H1 (cell line): Measurements from ENCODE around the gene INPP4A. TPM values are rescaled to one million over a fixed set of nuclear protein-coding genes. Genes with fewer than 3 reads are reported as not detected.

Source experiments
- BCL11A ChIP-seq, 2 experiments: IDR thresholded peaks; one replicate each; pipeline ENCODE4 v1.6.1; 2011; ENCODE audit warnings: low read depth in 2 of 2, low read length in 2 of 2, mild to moderate bottlenecking in 2 of 2
- GTF2F1 ChIP-seq: IDR thresholded peaks from 2 replicates; pipeline ENCODE4 v1.6.1; 2012; ENCODE audit warnings: low read depth, low read length, improper control_type of control experiment, borderline replicate concordance
- JUN ChIP-seq: IDR thresholded peaks from 2 replicates; pipeline ENCODE4 v1.6.1; 2011; ENCODE audit warnings: low read depth, mild to moderate bottlenecking, improper control_type of control experiment, low read length
- RFX5 ChIP-seq: IDR thresholded peaks from 2 replicates; pipeline ENCODE4 v1.6.1; 2011; ENCODE audit warnings: low read depth, low read length, improper control_type of control experiment, borderline replicate concordance
- RNF2 ChIP-seq: fragments of 200-900, 300-1000 bp; sonication (generic); IDR thresholded peaks from 2 replicates; pipeline ENCODE4 v1.7.1; 2016; ENCODE audit warnings: borderline replicate concordance, low read depth, mild to moderate bottlenecking, antibody characterized with exemption, low read length; ENCODE audit not compliant: poor library complexity, severe bottlenecking; ENCODE audit errors: missing control alignments
- RXRA ChIP-seq: IDR thresholded peaks from 2 replicates; pipeline ENCODE4 v1.6.1; 2011; ENCODE audit warnings: low read depth, mild to moderate bottlenecking, low read length, moderate library complexity; ENCODE audit not compliant: insufficient read depth
- SAP30 ChIP-seq: fragments of 300-600 bp; sonication (generic); IDR thresholded peaks from 2 replicates; pipeline ENCODE4 v1.7.1; 2012; ENCODE audit warnings: low read length, moderate library complexity, mild to moderate bottlenecking, inconsistent platforms; ENCODE audit not compliant: insufficient read depth, insufficient replicate concordance
- SRF ChIP-seq: IDR thresholded peaks from 2 replicates; pipeline ENCODE4 v1.6.1; 2011; ENCODE audit warnings: mild to moderate bottlenecking, low read depth, low read length, moderate library complexity
- polyA plus RNA-seq, 7 experiments: library from polyadenylated mRNA; depleted of rRNA in 3 of 7; stranded (reverse) in 5 of 7; unstranded in 2 of 7; fragments of >200 nt in 5 of 7; fragments of 200-250 nt in 2 of 7; gene quantifications; 1 replicate in 5 of 7; 2 replicates in 1 of 7; 4 replicates in 1 of 7; pipeline versions ENCODE4 v1.2.1 to v1.2.3, GENCODE V29; 2011 to 2013; ENCODE audit warnings: missing spikeins in 2 of 7, mixed read lengths in 2 of 7
- total RNA-seq: library from RNA; stranded (reverse); fragmentation: NEBNext Ultra II Directional; extraction: Animal tissue kit (Norgen Biotek cat#: 25700); gene quantifications from 2 replicates; pipeline ENCODE4 v1.2.1, GENCODE V29; 2021
- TF ChIP-seq, protein P1 (sequence below): fragments of 300-600 bp; sonication (generic); IDR thresholded peaks from 2 replicates; pipeline ENCODE4 v1.7.1; 2012; ENCODE audit warnings: low read length, moderate library complexity, mild to moderate bottlenecking, inconsistent platforms; ENCODE audit not compliant: insufficient replicate concordance

Gene INPP4A
- total and polyA plus RNA-seq, 2 of the 8 experiments (the other 6 are each of a cell fraction or from before 2014, with no cell fraction given), result 25.6 to 34.3 TPM

DNA sequence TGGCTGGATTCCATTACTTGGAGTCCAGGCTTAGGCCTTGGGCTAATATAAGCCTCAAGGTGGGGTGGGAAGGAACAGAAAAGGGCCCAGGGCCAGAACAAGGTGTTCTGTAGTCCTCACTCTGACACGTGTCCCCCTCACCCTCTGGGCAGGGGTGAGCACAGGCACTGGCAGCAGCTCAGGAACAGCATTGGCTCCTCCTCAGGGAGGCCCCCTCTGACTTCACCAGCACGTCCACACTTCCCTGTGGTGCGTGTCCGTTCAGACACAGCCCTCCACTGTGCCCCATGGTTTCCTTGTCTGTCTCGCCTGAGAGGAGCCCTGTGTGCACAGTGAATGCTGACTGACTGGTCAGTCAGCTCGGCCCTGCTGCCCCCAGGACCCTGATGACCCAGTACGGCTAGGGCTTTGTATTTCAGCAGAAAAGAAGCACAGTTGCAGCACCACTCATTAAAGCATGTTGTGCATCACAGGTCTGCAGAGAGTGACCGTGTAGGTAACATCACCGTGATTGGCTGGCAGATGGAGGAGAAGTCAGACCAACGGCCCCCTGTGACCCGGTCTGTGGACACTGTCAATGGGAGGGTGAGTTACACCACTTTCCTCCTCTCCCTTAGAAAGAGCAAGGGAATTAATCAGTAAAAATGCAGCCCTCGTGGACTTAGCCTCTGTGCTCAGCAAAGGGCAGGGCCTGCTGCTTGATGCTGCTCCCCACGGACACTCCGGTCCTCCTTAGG lies 92.9 kb downstream of the INPP4A start (continued):
- TF ChIP-seq, protein P1, sequence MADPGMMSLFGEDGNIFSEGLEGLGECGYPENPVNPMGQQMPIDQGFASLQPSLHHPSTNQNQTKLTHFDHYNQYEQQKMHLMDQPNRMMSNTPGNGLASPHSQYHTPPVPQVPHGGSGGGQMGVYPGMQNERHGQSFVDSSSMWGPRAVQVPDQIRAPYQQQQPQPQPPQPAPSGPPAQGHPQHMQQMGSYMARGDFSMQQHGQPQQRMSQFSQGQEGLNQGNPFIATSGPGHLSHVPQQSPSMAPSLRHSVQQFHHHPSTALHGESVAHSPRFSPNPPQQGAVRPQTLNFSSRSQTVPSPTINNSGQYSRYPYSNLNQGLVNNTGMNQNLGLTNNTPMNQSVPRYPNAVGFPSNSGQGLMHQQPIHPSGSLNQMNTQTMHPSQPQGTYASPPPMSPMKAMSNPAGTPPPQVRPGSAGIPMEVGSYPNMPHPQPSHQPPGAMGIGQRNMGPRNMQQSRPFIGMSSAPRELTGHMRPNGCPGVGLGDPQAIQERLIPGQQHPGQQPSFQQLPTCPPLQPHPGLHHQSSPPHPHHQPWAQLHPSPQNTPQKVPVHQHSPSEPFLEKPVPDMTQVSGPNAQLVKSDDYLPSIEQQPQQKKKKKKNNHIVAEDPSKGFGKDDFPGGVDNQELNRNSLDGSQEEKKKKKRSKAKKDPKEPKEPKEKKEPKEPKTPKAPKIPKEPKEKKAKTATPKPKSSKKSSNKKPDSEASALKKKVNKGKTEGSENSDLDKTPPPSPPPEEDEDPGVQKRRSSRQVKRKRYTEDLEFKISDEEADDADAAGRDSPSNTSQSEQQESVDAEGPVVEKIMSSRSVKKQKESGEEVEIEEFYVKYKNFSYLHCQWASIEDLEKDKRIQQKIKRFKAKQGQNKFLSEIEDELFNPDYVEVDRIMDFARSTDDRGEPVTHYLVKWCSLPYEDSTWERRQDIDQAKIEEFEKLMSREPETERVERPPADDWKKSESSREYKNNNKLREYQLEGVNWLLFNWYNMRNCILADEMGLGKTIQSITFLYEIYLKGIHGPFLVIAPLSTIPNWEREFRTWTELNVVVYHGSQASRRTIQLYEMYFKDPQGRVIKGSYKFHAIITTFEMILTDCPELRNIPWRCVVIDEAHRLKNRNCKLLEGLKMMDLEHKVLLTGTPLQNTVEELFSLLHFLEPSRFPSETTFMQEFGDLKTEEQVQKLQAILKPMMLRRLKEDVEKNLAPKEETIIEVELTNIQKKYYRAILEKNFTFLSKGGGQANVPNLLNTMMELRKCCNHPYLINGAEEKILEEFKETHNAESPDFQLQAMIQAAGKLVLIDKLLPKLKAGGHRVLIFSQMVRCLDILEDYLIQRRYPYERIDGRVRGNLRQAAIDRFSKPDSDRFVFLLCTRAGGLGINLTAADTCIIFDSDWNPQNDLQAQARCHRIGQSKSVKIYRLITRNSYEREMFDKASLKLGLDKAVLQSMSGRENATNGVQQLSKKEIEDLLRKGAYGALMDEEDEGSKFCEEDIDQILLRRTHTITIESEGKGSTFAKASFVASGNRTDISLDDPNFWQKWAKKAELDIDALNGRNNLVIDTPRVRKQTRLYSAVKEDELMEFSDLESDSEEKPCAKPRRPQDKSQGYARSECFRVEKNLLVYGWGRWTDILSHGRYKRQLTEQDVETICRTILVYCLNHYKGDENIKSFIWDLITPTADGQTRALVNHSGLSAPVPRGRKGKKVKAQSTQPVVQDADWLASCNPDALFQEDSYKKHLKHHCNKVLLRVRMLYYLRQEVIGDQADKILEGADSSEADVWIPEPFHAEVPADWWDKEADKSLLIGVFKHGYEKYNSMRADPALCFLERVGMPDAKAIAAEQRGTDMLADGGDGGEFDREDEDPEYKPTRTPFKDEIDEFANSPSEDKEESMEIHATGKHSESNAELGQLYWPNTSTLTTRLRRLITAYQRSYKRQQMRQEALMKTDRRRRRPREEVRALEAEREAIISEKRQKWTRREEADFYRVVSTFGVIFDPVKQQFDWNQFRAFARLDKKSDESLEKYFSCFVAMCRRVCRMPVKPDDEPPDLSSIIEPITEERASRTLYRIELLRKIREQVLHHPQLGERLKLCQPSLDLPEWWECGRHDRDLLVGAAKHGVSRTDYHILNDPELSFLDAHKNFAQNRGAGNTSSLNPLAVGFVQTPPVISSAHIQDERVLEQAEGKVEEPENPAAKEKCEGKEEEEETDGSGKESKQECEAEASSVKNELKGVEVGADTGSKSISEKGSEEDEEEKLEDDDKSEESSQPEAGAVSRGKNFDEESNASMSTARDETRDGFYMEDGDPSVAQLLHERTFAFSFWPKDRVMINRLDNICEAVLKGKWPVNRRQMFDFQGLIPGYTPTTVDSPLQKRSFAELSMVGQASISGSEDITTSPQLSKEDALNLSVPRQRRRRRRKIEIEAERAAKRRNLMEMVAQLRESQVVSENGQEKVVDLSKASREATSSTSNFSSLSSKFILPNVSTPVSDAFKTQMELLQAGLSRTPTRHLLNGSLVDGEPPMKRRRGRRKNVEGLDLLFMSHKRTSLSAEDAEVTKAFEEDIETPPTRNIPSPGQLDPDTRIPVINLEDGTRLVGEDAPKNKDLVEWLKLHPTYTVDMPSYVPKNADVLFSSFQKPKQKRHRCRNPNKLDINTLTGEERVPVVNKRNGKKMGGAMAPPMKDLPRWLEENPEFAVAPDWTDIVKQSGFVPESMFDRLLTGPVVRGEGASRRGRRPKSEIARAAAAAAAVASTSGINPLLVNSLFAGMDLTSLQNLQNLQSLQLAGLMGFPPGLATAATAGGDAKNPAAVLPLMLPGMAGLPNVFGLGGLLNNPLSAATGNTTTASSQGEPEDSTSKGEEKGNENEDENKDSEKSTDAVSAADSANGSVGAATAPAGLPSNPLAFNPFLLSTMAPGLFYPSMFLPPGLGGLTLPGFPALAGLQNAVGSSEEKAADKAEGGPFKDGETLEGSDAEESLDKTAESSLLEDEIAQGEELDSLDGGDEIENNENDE, result no peak
- TF ChIP-seq SAP30 (no peak), SRF (no peak), RXRA (no peak), JUN (no peak), BCL11A (IDR thresholded peaks at IDR 0.05; ENCODE audit: low read depth in 2 of 2, low read length in 2 of 2) (no peak), GTF2F1 (no peak), RNF2 (no peak), RFX5 (no peak)
